ENCODE measurements around the gene ARSG. TPM values are rescaled to one million over a fixed set of nuclear protein-coding genes. Genes with fewer than 3 reads are reported as not detected.
"Not testable (repeated sequence)": the region's sequence is repeated elsewhere in the genome, so short reads cannot be mapped to it uniquely, and the experiment has no call there.

Gene ARSG
- total RNA-seq, 1 experiment from 2014 or later = 1.0 TPM

DNA sequence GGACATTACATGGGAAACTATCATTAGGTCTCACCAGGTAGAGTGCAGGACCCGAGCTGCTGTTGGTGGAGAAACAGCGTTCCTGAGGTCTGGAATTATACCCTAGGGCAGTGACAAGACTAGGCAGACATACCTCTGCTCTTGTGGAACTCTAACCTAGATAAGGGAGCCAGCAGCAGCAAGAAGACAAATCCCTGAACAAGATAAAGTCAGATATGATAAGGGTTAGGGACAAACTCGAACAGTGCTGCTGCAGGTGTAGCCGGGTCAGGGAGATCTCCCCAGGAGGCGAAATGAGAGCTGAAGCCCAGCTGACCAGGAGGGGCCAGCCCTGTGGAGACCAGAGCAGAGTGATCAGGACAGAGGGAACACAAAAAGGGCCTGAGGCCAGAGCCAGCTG lies 34.7 kb downstream of the ARSG start:
- H3K27me3 ChIP-seq = no peaks in the 10 kb centered on the region
- no peaks in the 10 kb centered on the region for H3K9me3 ChIP-seq (replicated peaks)
- no peak overlapping the region for H3K4me3 ChIP-seq
- no peak for DNase-seq
- H3K27ac ChIP-seq = no peak overlapping the region
- no peaks in the 10 kb centered on the region for H3K36me3 ChIP-seq
- no peaks in the 10 kb centered on the region for H3K4me1 ChIP-seq

DNA sequence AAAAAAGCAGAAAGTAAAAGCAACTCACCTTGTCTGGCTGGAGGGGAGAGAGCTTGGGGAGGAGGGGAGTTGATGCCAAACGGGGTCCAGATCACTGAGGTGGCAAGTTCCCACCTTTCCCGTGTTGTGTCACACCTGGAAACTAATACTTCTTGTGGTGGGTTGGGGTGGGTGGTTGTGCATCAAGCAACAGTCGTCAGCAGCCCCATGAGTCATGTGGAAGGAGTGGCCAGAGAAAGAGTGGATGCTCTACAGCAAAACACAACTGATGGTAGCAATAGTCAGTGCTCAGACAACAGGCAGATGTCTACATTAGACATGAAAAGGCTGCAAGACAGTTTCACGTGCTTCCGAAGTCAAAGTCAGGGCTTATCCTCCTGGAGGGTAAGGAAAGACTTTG lies 35.4 kb downstream of the ARSG start:
- no peak for DNase-seq
- Histone ChIP-seq H3K9me3 (replicated peaks) (peaks cover 1% of the 10 kb centered on the region; the same call in 1 of the 2 replicates), H3K36me3 (no peaks in the 10 kb centered on the region), H3K4me1 (no peaks in the 10 kb centered on the region), H3K4me3 (no peak overlapping the region), H3K27ac (no peak overlapping the region), H3K27me3 (no peaks in the 10 kb centered on the region)

- Histone ChIP-seq H3K4me3 (no peak overlapping the region), H3K27ac (no peak overlapping the region), H3K9me3 (replicated peaks) (peaks cover 8% of the 10 kb centered on the region), H3K36me3 (no peaks in the 10 kb centered on the region), H3K4me1 (no peaks in the 10 kb centered on the region), H3K27me3 (no peaks in the 10 kb centered on the region)
- DNase-seq = no peak
These were observed 36.7 kb downstream of the ARSG start for GRCh38 chr17:68327823-68328557.

DNA sequence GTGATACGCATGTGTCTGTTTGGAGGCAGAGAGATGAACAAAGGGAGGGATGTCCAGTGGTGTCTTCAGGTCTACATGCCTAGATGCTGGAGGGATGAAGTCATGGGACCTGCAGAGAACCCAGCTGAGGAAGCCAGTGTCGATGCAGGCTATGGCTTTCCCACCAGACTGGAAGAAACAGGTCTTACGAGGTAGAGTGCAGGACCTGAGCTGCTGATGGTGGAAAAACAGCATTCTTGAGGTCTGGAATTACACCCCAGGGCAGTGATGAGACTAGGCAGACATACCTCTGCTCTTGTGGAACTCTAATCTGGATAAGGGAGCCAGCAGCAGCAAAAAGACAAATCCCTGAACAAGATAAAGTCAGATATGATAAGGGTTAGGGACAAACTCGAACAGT lies 37.4 kb downstream of the ARSG start:
- DNase-seq = no peak
- Histone ChIP-seq H3K27ac (no peak overlapping the region), H3K27me3 (no peaks in the 10 kb centered on the region), H3K4me1 (no peaks in the 10 kb centered on the region), H3K36me3 (no peaks in the 10 kb centered on the region), H3K9me3 (replicated peaks) (peaks cover 8% of the 10 kb centered on the region), H3K4me3 (no peak overlapping the region)

DNA sequence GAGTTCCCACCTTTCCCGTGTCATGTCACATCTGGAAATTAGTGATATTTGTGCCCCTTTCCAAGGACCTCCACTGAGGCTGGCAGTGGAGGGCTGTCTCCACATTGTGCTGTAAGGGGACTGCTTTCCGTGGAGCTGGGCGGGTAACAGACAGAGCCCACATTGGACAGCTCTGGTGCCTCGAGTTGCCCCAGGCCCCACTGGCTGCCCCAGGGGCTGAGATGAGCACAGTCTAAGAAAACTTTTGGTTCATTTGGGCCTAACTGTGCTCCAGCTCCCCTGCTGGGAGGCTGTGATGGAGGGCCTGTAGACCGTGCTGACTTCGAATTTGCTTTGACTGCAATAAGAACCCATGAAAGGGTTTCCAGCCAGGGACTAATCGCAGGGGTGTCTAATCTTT lies 38.0 kb downstream of the ARSG start:
- H3K27ac ChIP-seq = no peak overlapping the region
- H3K27me3 ChIP-seq = no peaks in the 10 kb centered on the region
- H3K36me3 ChIP-seq = no peaks in the 10 kb centered on the region
- no peak overlapping the region for H3K4me3 ChIP-seq
- no peaks in the 10 kb centered on the region for H3K4me1 ChIP-seq
- no peak for DNase-seq
- H3K9me3 ChIP-seq (replicated peaks) = peaks cover 8% of the 10 kb centered on the region

DNA sequence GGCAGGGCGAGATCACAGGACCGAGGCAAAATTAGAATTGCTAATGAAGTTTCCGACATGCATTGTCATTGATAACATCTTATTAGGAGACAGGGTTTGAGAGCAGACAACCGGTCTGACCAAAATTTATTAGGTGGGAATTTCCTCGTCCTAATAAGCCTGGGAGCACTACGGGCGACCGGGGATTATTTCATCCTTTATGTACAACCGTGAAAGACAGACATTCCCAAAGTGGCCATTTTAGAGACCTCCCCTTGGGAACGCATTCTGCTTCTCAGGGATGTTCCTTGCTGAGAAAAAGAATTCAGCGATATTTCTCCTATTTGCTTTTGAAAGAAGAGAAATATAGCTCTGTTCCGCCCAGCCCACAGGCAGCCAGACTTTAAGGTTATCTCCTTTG lies 40.6 kb downstream of the ARSG start:
- DNase-seq; H3K9me3 ChIP-seq (replicated peaks): not testable (repeated sequence)

DNA sequence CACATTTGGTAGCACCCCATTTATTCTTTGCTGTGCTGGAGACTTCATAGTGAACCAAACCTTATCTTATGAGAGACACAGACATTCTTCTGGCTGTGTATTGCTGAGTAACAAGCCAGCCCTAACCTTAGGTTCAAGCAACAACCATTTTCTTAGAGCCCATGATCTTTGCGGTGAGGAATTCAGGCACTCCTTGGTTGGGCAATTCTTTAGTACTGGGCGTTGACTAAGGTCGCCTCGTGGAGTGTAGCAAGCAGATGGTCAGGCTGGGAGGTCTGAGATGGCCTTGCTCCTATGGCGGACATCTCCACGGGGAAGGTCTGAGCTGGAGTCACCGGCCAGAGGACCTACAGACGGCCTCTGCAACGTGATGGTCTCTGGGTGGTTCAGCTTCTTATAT lies 43.1 kb downstream of the ARSG start:
- no peaks in the 10 kb centered on the region for H3K4me1 ChIP-seq
- H3K9me3 ChIP-seq (replicated peaks) = peaks cover 8% of the 10 kb centered on the region
- H3K27ac ChIP-seq = no peak overlapping the region
- no peaks in the 10 kb centered on the region for H3K36me3 ChIP-seq
- H3K4me3 ChIP-seq = no peak overlapping the region
- no peaks in the 10 kb centered on the region for H3K27me3 ChIP-seq
- DNase-seq = no peak

More for the DNA sequence above, 40.6 kb downstream of the ARSG start:
- H3K4me3 ChIP-seq, H3K27me3 ChIP-seq, H3K36me3 ChIP-seq, H3K4me1 ChIP-seq, H3K27ac ChIP-seq: not testable (repeated sequence)

- Histone ChIP-seq H3K36me3 (no peaks in the 10 kb centered on the region), H3K27ac (no peak overlapping the region), H3K9me3 (replicated peaks) (no peaks in the 10 kb centered on the region), H3K4me1 (no peaks in the 10 kb centered on the region), H3K27me3 (no peaks in the 10 kb centered on the region), H3K4me3 (no peak overlapping the region)
- DNase-seq = no peak
These were observed 50.2 kb downstream of the ARSG start for GRCh38 chr17:68341482-68341881.

- no peaks in the 10 kb centered on the region for H3K9me3 ChIP-seq (replicated peaks)
- no peak for DNase-seq
- no peaks in the 10 kb centered on the region for H3K27me3 ChIP-seq
- no peaks in the 10 kb centered on the region for H3K4me1 ChIP-seq
- H3K36me3 ChIP-seq = no peaks in the 10 kb centered on the region
- H3K4me3 ChIP-seq = no peak overlapping the region
- no peak overlapping the region for H3K27ac ChIP-seq
These were observed 52.7 kb downstream of the ARSG start for GRCh38 chr17:68343976-68344375.

DNA sequence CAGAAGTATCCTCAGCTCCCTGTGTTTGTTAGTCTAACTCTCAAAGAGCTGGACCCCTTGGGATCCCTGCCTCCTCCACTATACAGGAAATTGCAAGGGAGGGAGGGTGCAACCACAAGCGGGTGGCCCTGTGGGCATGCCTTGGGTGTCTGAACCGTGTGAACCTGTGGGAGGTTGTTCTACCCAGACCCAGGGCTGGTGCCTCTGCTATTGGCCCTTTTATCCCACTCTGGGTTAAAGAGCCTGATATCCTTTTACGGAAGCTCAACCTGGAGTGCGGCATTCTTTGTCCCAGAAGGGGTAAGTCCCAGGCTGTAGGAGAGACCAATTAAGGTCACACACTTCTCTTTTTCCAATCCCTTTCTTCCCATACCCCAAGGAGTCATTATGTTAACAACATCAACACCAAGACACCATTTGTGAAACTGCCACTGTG lies 53.4 kb downstream of the ARSG start:
- no peaks in the 10 kb centered on the region for H3K9me3 ChIP-seq (replicated peaks)
- no peaks in the 10 kb centered on the region for H3K36me3 ChIP-seq
- no peaks in the 10 kb centered on the region for H3K27me3 ChIP-seq
- DNase-seq = no peak
- no peak overlapping the region for H3K27ac ChIP-seq
- H3K4me3 ChIP-seq = no peak overlapping the region
- no peaks in the 10 kb centered on the region for H3K4me1 ChIP-seq

- Histone ChIP-seq H3K4me1 (no peaks in the 10 kb centered on the region), H3K36me3 (no peaks in the 10 kb centered on the region), H3K4me3 (no peak overlapping the region), H3K9me3 (replicated peaks) (no peaks in the 10 kb centered on the region), H3K27me3 (no peaks in the 10 kb centered on the region), H3K27ac (no peak overlapping the region)
- no peak for DNase-seq
These were observed 55.2 kb downstream of the ARSG start for GRCh38 chr17:68346448-68346847.

DNA sequence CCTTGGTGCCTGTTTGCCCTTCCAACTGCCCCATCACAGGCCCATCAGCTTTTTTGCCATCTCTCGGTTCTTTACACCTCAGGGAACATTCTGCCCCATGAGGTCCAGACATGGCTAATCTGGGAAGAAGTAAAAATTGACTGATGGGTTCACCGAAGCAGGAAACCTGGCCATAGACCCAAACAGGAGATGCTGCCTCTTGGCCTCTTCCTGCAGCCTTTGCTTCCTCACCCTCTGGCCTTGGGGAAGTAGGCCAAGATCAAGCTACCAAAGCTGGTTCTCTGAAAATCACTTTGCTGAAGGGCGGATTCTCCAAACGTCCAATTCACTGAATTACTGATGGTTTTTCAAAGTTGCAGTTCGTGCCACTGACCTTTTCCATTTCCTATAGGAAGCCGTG lies 56.1 kb downstream of the ARSG start:
- no peak overlapping the region for H3K4me3 ChIP-seq
- no peaks in the 10 kb centered on the region for H3K4me1 ChIP-seq
- no peaks in the 10 kb centered on the region for H3K27me3 ChIP-seq
- no peak for DNase-seq
- H3K9me3 ChIP-seq (replicated peaks) = no peaks in the 10 kb centered on the region
- H3K36me3 ChIP-seq = no peaks in the 10 kb centered on the region
- no peak overlapping the region for H3K27ac ChIP-seq

- H3K27ac ChIP-seq = no peak overlapping the region
- no peaks in the 10 kb centered on the region for H3K36me3 ChIP-seq
- H3K4me1 ChIP-seq = no peaks in the 10 kb centered on the region
- no peak for DNase-seq
- no peaks in the 10 kb centered on the region for H3K9me3 ChIP-seq (replicated peaks)
- H3K4me3 ChIP-seq = no peak overlapping the region
- no peaks in the 10 kb centered on the region for H3K27me3 ChIP-seq
These were observed 57.9 kb downstream of the ARSG start for GRCh38 chr17:68349157-68349556.

DNA sequence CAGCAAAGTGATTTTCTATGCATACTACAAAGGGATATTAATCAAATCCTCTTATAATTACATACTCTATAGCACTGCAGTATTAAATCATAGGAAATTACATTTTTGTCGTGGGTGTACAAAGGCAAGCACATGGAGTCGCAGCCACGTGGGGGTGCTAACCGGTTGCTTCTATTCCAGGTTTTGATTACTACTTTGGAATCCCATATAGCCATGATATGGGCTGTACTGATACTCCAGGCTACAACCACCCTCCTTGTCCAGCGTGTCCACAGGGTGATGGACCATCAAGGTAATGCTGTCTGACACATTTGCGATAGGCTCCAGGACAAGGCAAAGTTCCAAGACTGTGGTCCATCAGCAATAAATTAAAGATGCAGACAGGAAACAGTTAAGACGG lies 60.1 kb downstream of the ARSG start:
- no peak overlapping the region for H3K27ac ChIP-seq
- H3K4me1 ChIP-seq = no peaks in the 10 kb centered on the region
- no peaks in the 10 kb centered on the region for H3K9me3 ChIP-seq (replicated peaks)

GRCh38 chr17:68352041-68352440 lies 60.7 kb downstream of the ARSG start:
- Histone ChIP-seq H3K36me3 (no peaks in the 10 kb centered on the region), H3K9me3 (replicated peaks) (no peaks in the 10 kb centered on the region), H3K27ac (no peak overlapping the region), H3K4me3 (no peak overlapping the region), H3K4me1 (no peaks in the 10 kb centered on the region), H3K27me3 (no peaks in the 10 kb centered on the region)
- no peak for DNase-seq

More for the DNA sequence above, 60.1 kb downstream of the ARSG start:
- Histone ChIP-seq H3K27me3 (no peaks in the 10 kb centered on the region), H3K36me3 (no peaks in the 10 kb centered on the region), H3K4me3 (no peak overlapping the region)
- no peak for DNase-seq

GRCh38 chr17:68352671-68353070 lies 61.4 kb downstream of the ARSG start:
- not testable (repeated sequence) for H3K4me1 ChIP-seq; H3K27ac ChIP-seq; H3K36me3 ChIP-seq; H3K27me3 ChIP-seq; H3K9me3 ChIP-seq (replicated peaks); H3K4me3 ChIP-seq; DNase-seq

Measured in SJCRH30 (cell line).